Stimulated activated CD8-positive, alpha-beta memory T cell treated with anti-CD3 and anti-CD28 coated beads, Interleukin-12 subunit alpha, Interleukin-12 subunit beta, amount 100 ng/mL, for 4 hours (primary cell): ENCODE measurements around the gene SLC8B1.

Experiments used
- DNase-seq: peaks from one replicate; pipeline ENCODE4 v3.0.0-alpha.2; 2020; ENCODE audit warnings: low read depth

Gene SLC8B1

DNA sequence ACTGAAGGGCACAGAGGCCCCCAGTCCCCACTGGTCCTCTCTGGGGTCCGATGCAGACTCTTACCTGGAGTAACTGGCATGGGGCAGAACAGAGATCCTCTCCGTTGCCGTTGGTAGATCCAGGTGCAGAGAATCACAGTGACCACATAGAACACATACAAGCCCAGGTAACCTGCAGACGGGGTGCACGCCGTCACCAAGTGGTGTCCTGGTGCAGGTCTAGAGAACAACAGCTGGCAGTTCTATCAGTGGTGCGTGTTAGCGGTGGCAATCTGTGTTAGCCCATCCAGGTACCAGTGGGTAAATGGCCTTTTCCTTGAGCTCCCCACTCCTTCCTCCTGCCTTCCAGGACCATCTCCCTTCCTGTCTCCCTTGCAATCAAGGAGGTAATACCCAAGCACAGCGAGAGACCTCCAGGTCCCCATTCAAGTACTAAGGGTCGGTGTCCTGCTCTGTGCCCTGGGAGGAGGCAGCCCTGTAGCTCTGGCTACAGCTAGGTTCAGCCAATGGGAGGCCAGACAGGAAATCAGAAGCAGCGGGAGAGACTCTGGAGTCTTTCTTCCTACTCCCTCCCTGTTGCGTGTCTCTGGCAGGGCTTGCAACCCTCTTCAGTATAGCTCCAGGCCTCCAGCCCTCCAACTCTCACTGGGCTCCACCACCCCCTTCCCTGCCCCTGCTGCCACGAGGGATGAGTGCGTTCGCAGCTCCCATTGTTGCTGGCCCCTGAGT lies 15.8 kb downstream of the SLC8B1 start:
- no peak for DNase-seq

DNA sequence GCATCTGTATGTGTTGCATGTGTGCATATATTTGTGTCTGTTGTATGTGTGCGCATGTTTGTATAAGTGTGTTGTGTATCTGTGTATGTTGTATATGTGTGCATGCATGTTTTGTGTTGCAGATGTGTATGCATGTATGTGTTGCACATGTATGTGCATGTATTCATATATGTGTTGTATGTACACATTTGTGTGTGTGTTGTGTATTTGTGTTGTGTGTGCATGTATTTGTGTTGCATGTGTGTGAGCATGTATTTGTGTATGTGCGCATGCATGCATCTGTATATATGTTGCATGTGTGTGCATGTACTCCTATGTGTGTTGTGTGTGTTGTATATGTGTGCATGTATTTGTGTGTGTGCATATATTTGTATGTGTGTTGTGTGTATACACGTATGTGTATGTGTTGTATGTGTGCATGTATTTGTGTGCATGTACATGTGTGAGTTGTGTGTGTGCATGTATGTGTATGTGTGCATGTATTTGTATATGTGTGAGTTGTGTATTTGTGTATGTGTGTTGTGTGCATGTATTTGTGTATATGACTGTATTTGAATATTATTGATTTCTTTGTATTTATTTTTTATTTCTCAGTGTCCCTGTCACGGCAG lies 16.8 kb downstream of the SLC8B1 start:
- DNase-seq = no peak

DNA sequence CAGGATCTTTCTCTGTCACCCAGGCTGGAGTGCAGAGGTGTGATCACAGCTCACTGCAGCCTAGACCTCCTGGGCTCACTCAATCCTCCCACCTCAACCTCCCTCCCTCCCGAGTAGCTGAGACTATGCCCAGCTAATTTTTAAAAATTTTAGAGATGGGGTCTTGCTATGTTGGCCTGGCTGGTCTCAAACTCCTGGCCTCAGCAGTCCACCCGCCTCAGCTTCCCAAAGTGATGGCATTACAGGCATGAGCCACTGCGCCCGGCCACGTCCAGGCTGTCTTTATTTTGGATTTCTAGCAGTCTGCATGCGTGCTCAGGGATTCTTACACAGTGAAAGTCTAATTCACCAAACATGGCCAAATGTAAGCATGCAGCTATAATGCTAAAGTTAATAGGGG lies 17.8 kb downstream of the SLC8B1 start:
- DNase-seq = no peak

DNA sequence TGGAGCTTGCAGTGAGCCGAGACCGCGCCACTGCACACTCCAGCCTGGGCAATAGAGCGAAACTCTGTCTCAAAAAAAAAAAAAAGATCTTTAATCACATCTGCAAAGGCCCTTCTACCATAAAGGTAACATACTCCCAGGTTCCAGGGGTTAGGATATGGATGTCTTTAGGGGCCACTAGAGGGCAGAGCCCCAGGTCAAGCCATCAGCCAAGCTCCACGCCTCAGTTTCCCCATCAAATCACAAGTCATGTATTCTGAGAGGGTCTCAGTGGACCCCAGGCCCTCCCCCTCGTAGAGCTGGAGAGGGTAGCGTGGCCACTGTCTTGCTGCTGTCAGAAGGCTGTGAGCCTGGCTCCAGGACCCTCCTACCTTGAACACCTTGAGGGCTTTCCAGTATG lies 18.8 kb downstream of the SLC8B1 start:
- no peak for DNase-seq

DNA sequence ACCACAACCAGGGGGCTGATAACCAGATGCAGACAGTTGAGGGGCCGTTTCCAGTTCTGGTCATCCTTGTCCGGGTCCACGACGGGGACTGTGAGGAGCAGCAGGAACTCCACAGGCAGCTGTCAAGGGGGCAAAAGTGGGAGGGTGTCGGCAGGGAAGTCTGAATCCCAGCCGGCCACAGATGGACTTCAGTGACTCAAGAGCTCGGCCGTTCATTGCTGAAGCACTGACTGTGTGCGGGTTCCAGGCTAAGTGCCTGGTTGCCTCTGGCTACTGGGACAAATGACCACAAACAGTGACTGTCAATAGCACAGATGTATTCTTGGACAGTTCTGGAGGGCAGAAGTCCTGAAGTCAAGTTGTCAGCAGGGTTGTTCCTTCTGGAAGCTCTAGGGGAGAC lies 19.6 kb downstream of the SLC8B1 start:
- DNase-seq = no peak

DNA sequence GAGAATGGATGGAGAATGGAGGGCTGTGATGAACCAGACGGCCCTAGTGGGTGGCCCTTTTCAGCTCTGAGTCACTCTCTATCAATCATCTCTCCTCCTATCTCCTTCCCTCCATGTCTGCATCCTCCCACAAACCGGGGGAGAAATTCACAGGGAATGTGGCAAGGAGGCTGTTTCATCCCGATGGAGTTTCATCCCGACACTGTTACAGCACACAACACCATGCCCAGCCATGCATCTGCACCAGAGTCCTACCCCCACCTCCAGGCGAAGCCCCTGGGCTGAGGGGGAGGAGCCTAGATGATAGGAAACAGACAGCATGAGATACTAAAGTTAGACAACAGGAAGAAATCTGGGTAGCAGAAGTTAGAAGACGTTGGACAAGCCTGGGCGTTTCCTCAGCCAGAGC lies 20.8 kb downstream of the SLC8B1 start:
- no peak for DNase-seq

DNA sequence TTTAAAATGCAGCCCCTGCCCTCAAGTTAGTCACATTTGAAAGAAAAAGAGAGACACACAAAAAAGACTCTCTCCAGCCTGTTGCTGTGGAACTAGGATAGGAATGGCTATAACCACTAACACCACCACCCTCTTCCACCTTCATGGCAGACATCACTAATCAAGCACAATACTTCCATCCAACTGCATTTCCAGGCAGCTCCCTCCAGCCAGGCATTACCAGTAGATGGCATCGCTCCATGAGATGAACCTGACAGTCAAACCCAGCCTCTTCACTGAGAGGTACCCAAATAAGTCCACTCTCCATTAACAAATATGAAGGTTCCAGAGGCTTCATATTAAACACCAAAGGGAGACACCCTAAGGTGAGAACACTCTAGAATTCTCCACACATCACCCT lies 24.4 kb downstream of the SLC8B1 start:
- no peak for DNase-seq

DNA sequence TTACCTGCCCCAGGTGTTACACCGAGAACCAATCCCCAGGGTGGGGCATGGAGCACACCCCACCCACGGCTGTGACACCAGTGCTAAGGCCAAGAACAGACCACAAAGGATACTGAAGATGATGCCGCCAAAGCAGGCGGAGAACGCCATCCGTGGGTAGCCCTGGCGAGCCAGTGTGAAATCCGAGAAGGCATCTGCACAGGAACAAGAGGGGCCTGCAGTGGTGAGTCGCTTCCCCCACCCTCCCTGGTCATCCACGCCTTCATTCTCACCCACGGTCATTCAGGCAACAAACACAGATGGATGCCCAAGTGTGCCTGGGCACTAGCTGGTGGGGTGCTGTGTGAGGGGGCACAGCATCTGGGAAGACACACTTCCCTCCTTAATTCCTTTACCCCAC lies 28.5 kb downstream of the SLC8B1 start:
- no peak for DNase-seq

DNA sequence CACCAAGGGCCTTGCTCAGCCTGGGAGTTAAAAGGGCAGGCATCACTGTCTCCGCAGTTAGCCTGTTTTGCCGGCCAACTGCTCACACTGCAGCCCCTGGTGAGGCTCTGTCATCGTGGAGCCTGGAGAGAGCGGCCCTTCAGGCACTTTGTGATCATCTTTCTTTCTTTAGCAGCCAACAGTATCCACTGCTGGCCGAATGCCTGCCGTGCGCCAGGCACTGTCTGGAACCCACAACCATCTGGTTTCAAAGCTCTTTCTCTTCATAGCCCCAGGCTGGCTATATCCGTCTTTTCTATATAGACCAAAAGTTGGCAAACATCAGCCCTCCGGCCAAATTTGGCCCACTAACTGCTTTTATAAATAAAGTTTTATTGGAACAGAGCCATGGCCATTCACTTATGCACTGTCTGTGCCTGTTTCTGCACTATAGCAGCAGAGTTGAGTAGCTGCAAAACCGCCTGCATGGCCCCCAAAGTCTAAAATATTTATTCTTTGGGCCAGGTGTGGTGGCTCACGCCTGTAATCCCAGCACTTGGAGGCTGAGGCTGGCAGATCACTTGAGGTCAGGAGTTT lies 29.5 kb downstream of the SLC8B1 start:
- no peak for DNase-seq

DNA sequence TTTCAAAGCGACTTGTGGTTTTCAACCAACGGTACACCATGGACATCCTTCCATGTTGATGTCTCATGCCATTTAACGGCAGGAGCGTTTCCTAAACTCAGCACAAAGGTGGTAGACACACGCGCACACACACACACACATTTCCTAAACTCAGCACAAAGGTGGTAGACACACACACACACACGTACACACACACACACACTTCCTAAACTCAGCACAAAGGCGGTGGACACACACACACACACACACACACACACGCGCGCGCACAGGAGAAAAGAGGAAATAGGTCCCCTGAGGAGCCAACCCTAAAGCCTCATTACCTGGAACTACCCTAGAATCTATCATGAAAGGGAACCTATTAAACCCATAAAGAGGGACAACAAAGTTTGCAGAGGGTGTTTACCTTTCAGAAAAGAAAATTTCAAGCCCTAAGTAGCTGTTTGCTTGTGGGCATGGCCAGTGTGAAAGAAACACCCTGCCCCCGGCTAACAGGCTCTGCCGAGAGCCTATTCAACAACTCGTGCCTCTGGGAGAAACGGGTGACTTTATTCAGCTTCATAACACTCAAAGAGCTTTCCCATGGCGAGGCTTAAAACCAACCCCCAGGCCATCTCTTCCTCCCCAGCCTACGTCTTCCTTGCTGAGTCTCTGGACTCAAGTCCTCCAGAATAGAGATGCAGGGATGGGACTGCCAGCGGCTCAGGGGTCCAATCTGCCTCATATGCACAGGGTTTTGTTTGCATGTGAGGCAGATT lies 31.8 kb downstream of the SLC8B1 start:
- DNase-seq = no peak

DNA sequence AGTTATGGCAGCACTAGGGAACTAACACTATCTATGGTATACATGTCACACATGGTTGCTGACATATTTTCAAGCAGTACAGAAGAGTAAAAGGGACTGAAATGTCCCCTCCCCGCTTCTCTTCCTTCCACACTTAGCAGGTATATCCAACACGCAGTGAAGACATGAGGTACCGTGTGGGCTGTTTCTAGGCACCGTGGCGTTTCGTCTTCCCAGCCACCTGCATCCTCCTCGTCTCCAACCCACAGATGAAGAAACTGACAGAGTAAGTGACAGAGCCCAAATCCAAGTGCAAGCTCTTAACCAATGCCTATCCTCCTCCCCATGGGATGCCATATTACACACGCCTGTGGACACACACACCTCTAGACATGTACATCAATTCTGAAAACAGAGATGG lies 32.4 kb downstream of the SLC8B1 start:
- DNase-seq = no peak

DNA sequence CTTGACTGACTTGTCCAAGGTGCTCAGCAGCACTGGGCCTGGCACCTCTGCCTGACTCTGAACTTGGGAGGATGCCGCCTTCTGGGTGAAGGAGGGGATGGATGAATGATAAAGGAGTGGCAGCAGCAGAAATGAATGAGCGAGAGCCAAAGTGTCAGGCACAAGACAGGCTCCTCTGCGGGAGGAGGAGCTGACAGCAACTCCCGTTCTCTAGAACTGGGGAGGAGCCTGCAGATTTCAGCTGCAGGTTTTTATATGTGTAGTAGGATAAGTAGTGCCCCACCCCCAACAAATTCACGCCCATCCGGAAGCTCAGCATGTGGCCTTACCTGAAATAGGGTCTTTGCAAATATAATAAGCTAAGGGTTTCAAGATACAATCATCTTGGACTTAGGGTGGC lies 33.1 kb downstream of the SLC8B1 start:
- no peak for DNase-seq

DNA sequence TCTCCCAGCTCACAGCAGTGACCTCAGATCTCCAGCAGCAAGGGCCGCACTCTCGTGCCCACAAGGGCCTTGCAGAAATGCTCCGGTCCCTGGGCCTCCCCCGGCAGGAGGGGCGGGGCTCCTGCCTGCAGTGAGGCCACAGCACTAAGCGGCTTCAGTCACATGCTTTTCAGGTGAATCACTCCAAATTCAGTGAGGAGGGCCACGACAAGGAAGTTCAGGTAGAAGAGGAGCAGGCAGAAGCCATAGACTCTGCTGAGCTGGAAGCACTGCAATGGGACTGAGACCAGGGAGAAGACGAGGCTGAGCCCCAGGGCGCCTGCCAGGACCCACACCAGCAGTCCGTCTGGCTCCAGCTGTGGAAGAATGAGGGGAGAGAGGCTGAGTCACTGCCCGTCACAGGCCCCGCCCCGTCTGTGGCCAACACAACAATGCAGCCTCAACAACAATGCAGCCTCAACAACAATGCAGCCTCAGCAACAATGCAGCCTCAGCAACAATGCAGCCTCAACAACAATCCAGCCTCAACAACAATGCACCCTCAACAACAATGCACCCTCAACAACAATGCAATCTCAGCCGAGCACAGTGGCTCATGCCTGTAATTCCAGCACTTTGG lies 35.2 kb downstream of the SLC8B1 start:
- no peak for DNase-seq

DNA sequence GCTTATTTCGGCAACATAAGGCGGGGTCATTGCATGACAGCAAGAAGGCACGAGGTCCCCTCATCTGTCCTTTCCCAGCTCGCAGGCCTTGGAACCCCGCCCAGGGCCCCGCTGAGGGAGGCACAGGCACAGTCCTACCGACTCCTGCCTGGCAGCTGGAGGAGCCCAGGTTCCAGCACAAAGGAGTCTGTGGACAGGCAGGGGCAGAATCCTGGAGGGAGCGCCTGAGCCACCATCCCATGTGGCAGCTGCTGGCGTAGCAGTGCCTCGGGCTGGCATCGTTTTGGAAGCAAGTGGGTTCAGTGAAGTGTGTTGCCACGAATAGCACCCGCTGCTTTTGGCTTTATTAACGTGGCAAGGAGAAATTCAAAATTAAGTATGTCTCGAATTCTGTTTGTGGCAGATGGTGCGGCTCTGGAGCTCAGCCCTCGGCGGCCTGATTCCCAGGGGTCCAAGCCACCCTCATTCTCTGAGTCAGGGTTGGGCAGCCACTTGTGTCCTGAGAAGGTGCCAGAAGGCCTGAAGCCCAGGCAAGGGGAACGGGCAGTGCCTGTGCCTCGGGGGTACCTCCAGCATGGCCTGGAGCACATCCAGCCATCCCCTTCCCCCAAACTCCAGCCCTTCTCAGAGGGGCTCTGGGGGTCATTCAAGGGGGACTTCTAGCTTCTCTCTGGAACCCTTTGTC lies 35.9 kb downstream of the SLC8B1 start:
- DNase-seq = no peak

DNA sequence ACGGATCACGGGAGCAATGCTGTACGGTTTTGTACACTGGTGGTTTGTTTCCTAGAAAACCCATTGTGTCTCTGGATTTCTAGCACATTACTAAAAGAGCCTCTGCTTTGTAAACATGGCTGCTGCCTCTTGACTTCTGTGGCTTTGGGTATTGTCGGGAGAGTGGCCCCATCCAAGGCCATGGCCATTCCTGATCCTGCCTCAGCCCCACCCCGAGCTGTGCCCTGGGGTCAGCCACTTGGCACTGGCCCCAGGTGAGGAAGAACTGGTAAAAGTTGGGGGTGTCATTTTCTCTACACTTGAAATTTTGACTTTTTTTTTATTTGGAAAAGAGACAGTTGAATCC lies 36.5 kb downstream of the SLC8B1 start:
- DNase-seq = no peak

DNA sequence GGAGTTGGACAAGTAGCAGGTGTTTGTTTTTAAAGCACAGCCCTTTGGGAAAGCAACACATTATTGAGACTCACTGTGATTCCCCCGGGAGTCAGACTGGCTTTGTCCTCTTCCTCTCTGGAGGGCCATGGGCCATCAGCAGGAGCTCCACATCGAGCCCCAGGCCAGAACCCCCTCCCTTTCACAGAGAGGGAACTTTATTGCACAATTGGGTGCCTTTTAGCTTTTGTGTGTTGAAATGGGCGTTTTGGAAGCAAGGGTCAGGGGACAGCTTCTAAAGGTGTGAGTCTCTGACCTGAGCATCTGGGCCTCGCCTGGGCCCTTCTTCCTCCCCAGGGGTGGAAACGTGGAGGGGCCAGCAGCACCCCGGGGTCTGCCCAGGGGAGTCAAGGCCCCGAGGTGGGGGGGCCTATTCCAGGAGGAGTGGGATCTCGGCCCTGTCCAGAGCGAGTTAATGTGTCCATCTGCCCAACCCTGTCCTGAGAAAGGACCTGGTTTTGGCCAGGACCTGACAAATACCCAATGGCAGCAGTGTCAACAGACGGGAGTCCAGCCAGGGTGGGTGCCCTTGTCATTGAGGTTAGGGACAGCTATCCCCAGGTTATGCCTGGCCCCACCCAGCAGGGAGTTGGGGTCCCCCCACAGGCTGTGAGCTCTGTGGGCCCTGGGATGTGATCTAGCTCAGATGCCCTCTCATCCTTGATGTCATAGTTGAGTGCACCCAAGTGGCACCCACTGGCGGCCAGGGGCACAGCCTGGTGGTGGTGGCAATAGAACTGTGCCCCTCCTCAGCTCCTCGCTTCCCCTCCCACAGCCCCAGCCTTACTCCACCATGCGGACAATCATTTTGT lies 37.1 kb downstream of the SLC8B1 start:
- DNase-seq = no peak

DNA sequence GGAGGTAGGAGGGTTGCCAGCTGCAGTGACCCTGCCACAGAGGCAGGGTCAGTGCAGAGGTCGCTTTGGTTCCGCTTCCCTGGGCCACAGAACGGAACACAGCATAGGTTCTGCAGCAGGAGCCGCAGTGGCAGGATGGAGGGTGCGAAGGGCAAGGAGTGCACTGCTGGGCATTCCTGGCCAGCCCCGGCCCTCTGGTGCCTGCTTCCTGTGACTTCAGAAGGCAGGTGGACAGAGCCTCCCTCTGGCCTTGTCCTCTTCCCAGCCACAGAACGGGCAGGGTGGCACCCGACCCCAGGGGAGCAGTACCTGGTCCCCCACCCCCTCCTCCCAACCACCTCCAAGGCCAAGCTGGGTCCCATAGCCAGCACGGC lies 37.7 kb downstream of the SLC8B1 start:
- DNase-seq = no peak

DNA sequence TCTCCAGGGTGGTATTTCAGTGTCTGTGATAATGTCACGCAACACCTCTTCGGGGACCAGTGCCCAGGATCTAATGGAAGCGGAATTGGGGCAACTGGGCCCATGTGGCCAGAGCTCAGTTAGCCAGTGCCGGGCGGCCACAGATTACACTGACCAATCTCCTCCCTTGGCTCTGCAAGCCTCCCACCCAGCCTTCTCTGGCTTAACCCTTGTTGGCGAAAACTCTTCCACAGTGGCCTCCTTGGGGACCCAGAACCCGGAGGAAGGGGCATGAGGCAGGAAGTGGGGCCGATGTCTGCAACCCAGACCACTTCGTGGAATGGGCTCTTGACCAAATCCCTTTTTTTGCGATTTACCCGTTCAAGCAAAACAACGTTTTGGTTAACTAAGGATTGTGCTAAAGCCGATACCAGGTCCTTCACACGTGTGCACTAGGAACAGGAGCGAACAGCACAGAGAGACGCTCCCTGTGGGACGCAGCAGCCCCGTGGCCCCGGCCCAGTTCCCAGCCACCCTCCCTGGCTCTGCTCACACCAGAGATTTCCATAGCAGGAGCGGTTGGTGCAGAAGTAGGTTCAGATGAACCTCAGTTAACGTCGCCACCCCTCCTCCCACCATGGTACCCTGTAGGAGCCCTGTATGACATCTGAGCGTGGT lies 38.2 kb downstream of the SLC8B1 start:
- no peak for DNase-seq

DNA sequence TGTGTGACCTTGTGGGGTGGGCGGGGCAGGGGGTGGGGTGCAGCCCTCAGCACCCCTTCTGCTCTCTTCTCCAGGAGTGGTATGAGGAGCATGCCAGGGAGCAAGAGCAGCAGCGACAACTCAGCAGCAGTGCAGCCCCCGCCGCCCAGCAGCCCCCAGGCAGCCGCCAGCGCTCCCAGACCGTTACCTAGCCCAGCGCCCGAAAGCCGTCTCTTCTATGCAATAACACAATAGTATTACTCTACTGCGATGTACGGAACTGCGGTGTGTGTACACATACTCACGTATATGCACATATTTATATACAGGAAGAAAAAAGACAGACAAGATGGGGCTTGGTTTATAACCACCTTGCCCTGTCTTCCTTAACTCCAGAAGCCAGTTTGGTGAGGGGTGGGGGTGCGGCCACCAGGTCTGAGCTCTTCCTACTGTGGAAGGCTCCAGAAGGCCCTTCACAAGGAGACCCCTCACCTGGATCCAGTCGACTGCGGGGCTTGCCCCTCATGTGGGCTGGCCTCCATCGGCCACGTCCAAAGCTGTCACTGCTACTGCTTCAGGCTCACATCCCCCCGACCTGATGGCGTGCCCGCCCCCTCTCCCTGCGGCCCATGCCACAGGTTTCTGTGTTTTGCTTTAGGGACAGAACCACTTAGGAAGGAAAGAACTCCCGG lies 38.9 kb downstream of the SLC8B1 start:
- DNase-seq = no peak

DNA sequence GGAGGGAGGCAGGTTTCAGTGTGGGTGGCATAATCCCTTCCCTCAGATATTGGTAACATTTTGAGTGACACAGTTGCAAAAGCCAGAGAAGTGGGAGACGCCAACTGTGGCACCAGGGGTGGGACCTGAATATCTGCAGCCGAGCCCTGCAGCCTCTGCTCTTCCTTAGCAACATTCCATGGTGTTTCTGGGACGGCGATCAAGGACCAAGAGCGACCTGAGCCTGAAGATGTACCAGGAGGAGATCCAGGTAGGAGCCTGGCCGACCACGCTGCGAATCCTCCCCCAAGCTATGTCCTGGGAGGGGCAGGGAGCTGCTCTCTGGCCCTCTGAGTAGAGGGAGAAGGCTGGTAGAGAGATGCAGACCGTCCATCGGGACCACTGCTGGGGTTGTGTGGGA lies 41.8 kb downstream of the SLC8B1 start:
- no peak for DNase-seq
